Glutamatergic neuron (in vitro differentiated cells): ENCODE data around the gene BST2. TPM values are rescaled to one million over a fixed set of nuclear protein-coding genes. Genes with fewer than 3 reads are reported as not detected.

Experiments
- DNase-seq: peaks from one replicate; pipeline ENCODE4 v3.0.0; 2022
- H3K27ac Mint-ChIP-seq: one replicate; pipeline ENCODE4 v1.8.0; 2020; ENCODE audit warnings: mild to moderate bottlenecking, mixed read lengths, inconsistent platforms; ENCODE audit not compliant: unreplicated experiment
- H3K27me3 Mint-ChIP-seq: one replicate; pipeline ENCODE4 v1.8.0; 2020; ENCODE audit warnings: mild to moderate bottlenecking, moderate library complexity, mixed read lengths, inconsistent platforms; ENCODE audit not compliant: unreplicated experiment
- H3K36me3 Mint-ChIP-seq: one replicate; pipeline ENCODE4 v1.8.0; 2020; ENCODE audit warnings: mild to moderate bottlenecking, mixed read lengths, inconsistent platforms; ENCODE audit not compliant: unreplicated experiment
- H3K4me1 Mint-ChIP-seq: one replicate; pipeline ENCODE4 v1.8.0; 2020; ENCODE audit warnings: mild to moderate bottlenecking, low read depth, mixed read lengths, inconsistent platforms; ENCODE audit not compliant: unreplicated experiment
- H3K4me3 Mint-ChIP-seq: one replicate; pipeline ENCODE4 v1.8.0; 2020; ENCODE audit warnings: mild to moderate bottlenecking, mixed read lengths, inconsistent platforms; ENCODE audit not compliant: unreplicated experiment
- H3K9me3 Mint-ChIP-seq: one replicate; pipeline ENCODE4 v1.8.0; 2020; ENCODE audit warnings: mild to moderate bottlenecking, moderate library complexity, mixed read lengths, inconsistent platforms; ENCODE audit not compliant: unreplicated experiment
- CTCF ChIP-seq: fragments of 200-600 bp; sonication (generic); IDR thresholded peaks from one replicate; pipeline ENCODE4 v1.5.0; 2021; ENCODE audit not compliant: partially characterized antibody, unreplicated experiment
- long read RNA-seq: library from polyadenylated mRNA; unstranded; transcript quantifications from one replicate; pipeline ENCODE4 v2.0.0, GENCODE V29; 2020; ENCODE audit not compliant: unreplicated experiment
- total RNA-seq: library from RNA; stranded (reverse); fragmentation: NEBNext Ultra II Directional; extraction: Animal tissue kit (Norgen Biotek cat#: 25700); gene quantifications from one replicate; pipeline ENCODE4 v1.2.1, GENCODE V29; 2021; ENCODE audit not compliant: unreplicated experiment

BST2 gene
- 1.4 TPM for total RNA-seq
- long read RNA-seq, partial matches to known transcripts, result 0 of 3 reads
- long read RNA-seq, other reads (novel, unspliced or antisense), result 0 of 3 reads

GRCh38 chr19:17405250-17406045 lies at the start of gene BST2:
BST2 (minus strand) TSS chr19:17405630; CDS start chr19:17405575, 55 bp downstream.
- Mint-ChIP-seq H3K9me3 (no peaks in the 10 kb centered on the region), H3K27me3 (peaks cover 2% of the 10 kb centered on the region), H3K4me3 (no peak within 1 kb of the TSS), H3K27ac (no peak within 1 kb of the TSS), H3K36me3 (no peaks in the 10 kb centered on the region), H3K4me1 (peaks cover 4% of the 10 kb centered on the region)
- DNase-seq, result no peak
- TF ChIP-seq CTCF, result no peak

- peak; percentile 44 for DNase-seq
- H3K4me3 Mint-ChIP-seq, result no peak overlapping the region
- peaks cover 6% of the 10 kb centered on the region for H3K9me3 Mint-ChIP-seq
- no peak for TF ChIP-seq CTCF
- H3K36me3 Mint-ChIP-seq, result peaks cover 5% of the 10 kb centered on the region
- H3K27me3 Mint-ChIP-seq, result peaks cover 8% of the 10 kb centered on the region
- H3K4me1 Mint-ChIP-seq, result peaks cover 2% of the 10 kb centered on the region
- H3K27ac Mint-ChIP-seq, result no peak overlapping the region
Observed at GRCh38 chr19:17454576-17455071, 49.2 kb upstream of the BST2 start.

- Mint-ChIP-seq H3K27ac (no peak overlapping the region), H3K4me1 (peaks cover 2% of the 10 kb centered on the region), H3K27me3 (peaks cover 15% of the 10 kb centered on the region), H3K36me3 (peaks cover 5% of the 10 kb centered on the region), H3K4me3 (no peak overlapping the region), H3K9me3 (peaks cover 6% of the 10 kb centered on the region)
- DNase-seq, result no peak
- no peak for TF ChIP-seq CTCF
Observed at GRCh38 chr19:17451820-17452219, 46.4 kb upstream of the BST2 start.

GRCh38 chr19:17450264-17451075 lies 45.0 kb upstream of the BST2 start:
- no peak overlapping the region for H3K27ac Mint-ChIP-seq
- peaks cover 15% of the 10 kb centered on the region for H3K27me3 Mint-ChIP-seq
- TF ChIP-seq CTCF, result no peak
- H3K9me3 Mint-ChIP-seq, result peaks cover 6% of the 10 kb centered on the region
- peaks cover 5% of the 10 kb centered on the region for H3K36me3 Mint-ChIP-seq
- no peak overlapping the region for H3K4me3 Mint-ChIP-seq
- peaks cover 2% of the 10 kb centered on the region for H3K4me1 Mint-ChIP-seq
- no peak for DNase-seq
